Measurements from ENCODE around the gene SNIP1. TPM values are rescaled to one million over a fixed set of nuclear protein-coding genes. Genes with fewer than 3 reads are reported as not detected.

Gene SNIP1
- total and polyA plus RNA-seq, 12 donors: 4.0 to 22.4 (median 14.1) TPM

DNA sequence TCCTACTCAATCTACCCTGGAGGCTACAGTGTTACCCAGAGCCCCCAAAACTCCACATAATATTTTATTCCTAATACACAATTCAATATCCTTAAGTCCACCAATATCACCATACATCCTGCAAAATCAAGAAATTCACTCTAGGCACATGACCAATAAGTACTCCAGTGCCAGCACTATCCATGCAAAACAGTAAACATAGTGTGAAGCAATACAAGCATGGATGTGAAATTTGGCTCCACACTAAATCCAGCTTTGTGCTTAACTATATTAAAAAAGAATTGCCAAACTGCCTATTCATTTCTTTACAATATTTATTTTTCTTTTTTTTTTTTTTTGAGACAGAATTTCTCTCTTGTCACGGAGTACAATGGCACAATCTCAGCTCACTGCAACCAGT is 36.5 kb downstream of the SNIP1 start:
- DNase-seq: no peak
- Histone ChIP-seq H3K4me1 (replicated peaks in 1 of 2) (peaks cover 7 to 18% of the 10 kb centered on the region in 2 donors), H3K36me3 (replicated peaks in 1 of 2) (peaks cover 0 to 3% of the 10 kb centered on the region in 2 donors), H3K27ac (no peak overlapping the region), H3K9me3 (replicated peaks in 1 of 3) (no peaks in the 10 kb centered on the region), H3K4me3 (no peak overlapping the region), H3K27me3 (no peaks in the 10 kb centered on the region)
- 81 to 86% (median 84%) methylated on average over 1 of the region's 1 CpG for WGBS, 4 donors
- TF ChIP-seq, protein P1, sequence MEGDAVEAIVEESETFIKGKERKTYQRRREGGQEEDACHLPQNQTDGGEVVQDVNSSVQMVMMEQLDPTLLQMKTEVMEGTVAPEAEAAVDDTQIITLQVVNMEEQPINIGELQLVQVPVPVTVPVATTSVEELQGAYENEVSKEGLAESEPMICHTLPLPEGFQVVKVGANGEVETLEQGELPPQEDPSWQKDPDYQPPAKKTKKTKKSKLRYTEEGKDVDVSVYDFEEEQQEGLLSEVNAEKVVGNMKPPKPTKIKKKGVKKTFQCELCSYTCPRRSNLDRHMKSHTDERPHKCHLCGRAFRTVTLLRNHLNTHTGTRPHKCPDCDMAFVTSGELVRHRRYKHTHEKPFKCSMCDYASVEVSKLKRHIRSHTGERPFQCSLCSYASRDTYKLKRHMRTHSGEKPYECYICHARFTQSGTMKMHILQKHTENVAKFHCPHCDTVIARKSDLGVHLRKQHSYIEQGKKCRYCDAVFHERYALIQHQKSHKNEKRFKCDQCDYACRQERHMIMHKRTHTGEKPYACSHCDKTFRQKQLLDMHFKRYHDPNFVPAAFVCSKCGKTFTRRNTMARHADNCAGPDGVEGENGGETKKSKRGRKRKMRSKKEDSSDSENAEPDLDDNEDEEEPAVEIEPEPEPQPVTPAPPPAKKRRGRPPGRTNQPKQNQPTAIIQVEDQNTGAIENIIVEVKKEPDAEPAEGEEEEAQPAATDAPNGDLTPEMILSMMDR (IDR thresholded peaks at IDR 0.05): no peak
- TF ChIP-seq POLR2A (IDR thresholded peaks at IDR 0.05): no peak
- intact Hi-C loops (cut with DNase I): no loop called here

GRCh38 chr1:37515185-37516034 is 38.7 kb downstream of the SNIP1 start:
- H3K4me3 ChIP-seq: peak overlapping the region in 3 of 4 donors; percentile 53 to 98 (median 65)
- H3K9me3 ChIP-seq (replicated peaks in 1 of 3): no peaks in the 10 kb centered on the region
- intact Hi-C loops (cut with DNase I): no loop called here
- peak overlapping the region; percentile 90 to 98 (median 96) for H3K27ac ChIP-seq
- H3K27me3 ChIP-seq: no peaks in the 10 kb centered on the region
- TF ChIP-seq, protein P1 (IDR thresholded peaks at IDR 0.05): no peak
- no peak for TF ChIP-seq POLR2A (IDR thresholded peaks at IDR 0.05)
- H3K4me1 ChIP-seq (replicated peaks in 1 of 2): peaks cover 7 to 19% of the 10 kb centered on the region in 2 donors
- peaks cover 0 to 19% of the 10 kb centered on the region in 2 donors for H3K36me3 ChIP-seq (replicated peaks in 1 of 2)
- 74 to 76% (median 75%) methylated on average over 18 of the region's 18 CpGs for WGBS, 4 donors
- DNase-seq: no peak

DNA sequence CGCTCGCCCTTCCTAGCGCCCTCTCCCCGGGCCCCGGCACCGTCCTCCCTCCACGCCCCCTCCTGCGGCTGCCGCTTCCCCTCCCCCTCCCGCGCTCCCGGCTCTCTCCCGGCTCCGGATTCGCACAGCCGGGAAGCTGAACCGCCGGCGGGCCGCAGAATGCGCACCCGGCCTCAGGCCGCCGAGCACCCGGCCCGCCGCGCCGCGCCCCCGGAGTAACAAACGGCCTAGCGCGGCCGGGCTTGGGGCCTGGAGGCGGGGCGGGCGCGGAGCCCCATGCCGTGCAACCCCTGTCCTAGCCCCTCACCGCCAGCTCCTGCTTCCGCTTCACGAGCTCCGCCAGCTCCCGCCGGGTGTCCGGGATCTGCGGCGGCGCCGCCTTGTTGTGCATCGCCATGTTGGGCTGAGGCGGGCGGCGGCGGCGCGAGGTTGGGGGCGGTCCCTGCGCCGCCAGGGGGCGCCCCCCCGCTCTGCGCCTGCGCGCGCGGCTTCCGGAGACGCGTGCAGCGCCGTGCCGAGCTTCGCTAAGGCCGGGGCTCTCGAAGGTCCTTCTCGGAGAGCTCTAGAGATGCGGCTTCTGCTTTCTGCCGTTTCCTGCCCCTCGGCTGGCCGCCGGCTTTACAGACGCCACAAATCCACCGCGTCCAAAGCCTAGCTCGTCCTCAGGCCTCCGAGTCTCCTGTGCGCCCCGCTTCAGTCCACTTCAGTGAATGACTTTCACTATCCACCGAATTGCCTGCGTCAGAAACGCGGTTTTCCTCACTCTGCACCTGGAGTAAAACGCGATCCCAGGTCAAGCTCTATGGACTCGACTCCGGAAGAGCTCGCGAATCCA is 39.5 kb downstream of the SNIP1 start, which contains the start of gene MEAF6:
Gene MEAF6 (minus strand): TSS at position 417 of the 835 bp plus-strand sequence. CDS start 20 bp downstream, at position 397.
- no peaks in the 10 kb centered on the region for H3K9me3 ChIP-seq (replicated peaks in 1 of 3)
- no peaks in the 10 kb centered on the region for H3K27me3 ChIP-seq
- H3K4me3 ChIP-seq: peak within 1 kb of the TSS; percentile 53 to 98 (median 72)
- intact Hi-C loops (cut with DNase I): no loop called here
- TF ChIP-seq, protein P1 (IDR thresholded peaks at IDR 0.05): peak in 4 of 6 experiments; percentile 24 to 90 (median 78)
- peak; percentile 60 to 89 for TF ChIP-seq POLR2A (IDR thresholded peaks at IDR 0.05)
- peak; percentile 77 to 88 (median 81) for DNase-seq
- peak within 1 kb of the TSS; percentile 90 to 98 (median 96) for H3K27ac ChIP-seq
- peaks cover 0 to 19% of the 10 kb centered on the region in 2 donors for H3K36me3 ChIP-seq (replicated peaks in 1 of 2)
- H3K4me1 ChIP-seq (replicated peaks in 1 of 2): peaks cover 7 to 19% of the 10 kb centered on the region in 2 donors
- 0 to 1% (median 0%) methylated on average over 3 to 100 of the region's 100 CpGs for WGBS, 4 donors
